ENCODE data around the gene SLIT3.

SLIT3 gene

GRCh38 chr5:169098331-169099121 is 202.4 kb downstream of the SLIT3 start:
- DNase-seq = no peak

DNA sequence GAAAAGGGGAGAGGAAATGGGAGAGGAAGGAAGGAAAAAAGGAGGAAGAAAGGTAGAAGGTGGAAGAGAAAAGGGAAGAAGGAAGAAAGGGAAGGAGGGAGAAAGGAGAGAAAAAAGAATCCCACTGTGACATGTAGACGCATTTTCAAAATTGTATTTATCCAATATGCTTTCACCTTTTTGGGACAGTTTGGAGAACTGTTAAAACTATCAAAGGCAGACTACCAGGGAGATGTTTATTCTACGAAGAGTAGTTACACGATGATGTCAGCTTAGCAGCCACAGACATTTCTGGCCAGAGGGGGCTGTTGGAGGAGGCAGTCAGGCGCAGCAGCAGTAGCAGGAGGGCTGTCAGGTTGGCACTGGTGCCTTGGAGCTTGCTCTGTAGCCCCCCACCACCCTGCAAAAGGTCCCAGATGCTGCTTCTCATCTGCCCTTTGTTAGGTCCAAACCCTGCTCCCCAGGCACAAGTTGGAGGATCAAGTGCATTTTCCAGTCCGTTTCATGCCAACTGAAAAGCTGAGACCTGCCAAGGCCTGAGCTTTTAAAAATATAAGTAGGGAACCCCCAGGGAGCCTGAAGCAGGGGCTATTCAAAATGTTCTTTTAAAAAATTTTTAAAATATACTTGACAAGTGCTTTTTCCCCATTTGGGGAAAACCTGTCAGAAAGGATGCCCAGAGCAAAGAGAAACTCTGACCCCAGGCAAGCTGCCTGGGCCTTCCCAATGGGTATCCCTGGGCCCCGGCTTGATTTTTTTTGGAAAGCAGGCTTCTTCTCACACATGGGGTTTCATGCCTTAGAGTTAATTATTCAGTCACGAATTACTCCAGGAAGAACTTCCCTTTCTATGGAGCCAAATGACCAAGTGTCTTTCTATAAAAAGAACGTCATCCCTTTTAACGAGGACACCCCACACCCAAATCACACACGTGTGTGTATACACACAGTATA is 203.3 kb downstream of the SLIT3 start:
- DNase-seq = no peak

GRCh38 chr5:169095976-169096375 is 205.0 kb downstream of the SLIT3 start:
- DNase-seq = no peak

DNA sequence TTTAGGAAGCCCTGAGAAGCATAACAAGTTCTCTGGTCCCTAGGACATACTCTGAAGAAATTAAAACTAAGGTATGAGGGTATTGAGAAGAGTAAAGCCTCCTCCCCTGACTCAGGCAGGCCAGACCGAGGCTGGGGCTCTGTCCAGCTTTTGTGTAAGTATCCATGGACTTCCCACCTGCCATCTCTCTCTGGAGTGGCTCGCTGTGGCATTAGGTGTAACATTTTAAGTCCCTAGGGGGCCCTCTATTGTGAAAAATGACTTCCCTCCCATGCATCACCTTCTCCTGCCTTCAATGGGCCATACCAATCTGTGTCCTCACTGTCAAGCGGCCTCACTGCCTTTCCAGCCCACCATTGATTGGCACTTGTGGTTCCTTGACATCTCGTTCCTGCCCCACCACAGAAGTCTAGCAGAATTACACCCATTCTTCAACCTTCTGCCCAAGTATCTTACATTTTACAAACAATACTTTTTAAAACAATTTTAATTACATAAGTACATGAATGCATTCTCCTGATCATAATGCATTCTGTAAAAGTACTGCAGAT is 205.5 kb downstream of the SLIT3 start:
- no peak for DNase-seq

- no peak for DNase-seq
Measured at GRCh38 chr5:169094586-169095409, 206.1 kb downstream of the SLIT3 start.

DNA sequence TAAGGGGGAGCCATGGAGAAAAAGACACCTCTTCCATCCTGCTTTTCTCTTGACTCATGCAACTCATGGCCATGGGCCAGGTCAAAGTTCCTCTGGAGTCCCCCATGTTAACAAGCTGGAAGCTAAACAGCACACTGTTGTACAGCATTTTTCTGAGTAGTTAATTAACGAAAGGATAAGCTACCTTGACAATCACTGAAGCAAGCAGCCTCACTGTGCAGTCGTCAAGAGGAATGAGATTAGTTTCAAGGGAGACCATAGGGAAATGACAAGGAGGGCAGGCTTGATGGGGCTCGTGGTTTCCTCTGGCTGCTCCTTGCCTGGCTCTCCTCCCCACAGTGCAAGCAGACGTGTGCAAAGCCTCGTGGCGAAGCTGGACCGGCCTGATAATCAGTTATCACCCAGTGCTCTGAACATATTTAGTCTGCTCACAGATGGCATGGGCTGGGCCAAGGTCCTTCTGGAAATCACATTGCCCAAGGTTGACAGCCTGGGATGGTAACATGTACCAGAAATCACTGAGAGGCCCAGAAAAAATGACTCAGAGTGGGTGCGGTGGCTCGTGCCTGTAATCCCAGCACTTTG is 209.5 kb downstream of the SLIT3 start:
- no peak for DNase-seq

- no peak for DNase-seq
Measured at GRCh38 chr5:169089343-169089742, 211.6 kb downstream of the SLIT3 start.

DNA sequence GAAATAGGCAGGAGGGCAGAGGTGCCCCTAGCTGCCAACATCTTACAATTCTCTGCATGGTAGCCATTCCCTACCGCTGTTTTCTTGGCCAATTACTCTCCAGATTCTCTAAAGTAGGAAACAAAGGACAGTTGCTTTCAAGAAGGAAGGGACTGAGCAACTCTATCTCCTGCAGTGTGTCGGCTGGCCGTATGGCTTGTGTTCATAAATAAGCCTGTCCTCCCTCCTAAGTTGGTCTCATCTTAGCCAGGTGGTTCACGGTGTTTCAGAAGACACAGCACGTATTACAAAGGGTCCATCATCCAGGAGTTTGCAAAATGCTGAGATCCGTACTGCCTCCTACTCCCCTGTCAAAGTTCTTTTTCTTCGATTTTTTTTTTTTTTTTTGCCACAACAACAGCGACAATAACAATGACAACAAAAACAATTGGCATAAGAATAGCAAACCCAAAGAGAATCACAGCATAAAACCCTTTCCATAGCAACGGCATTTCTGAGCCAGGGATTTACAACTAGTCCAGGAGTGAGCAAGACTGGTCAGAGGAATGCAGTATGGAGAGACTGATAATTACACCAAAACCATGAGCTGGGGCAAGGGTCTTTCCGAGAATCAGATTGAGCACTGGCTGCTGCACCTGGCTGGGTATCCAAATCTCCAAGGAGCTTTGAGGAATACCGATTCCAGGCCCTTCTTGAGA is 212.8 kb downstream of the SLIT3 start:
- DNase-seq = no peak

DNA sequence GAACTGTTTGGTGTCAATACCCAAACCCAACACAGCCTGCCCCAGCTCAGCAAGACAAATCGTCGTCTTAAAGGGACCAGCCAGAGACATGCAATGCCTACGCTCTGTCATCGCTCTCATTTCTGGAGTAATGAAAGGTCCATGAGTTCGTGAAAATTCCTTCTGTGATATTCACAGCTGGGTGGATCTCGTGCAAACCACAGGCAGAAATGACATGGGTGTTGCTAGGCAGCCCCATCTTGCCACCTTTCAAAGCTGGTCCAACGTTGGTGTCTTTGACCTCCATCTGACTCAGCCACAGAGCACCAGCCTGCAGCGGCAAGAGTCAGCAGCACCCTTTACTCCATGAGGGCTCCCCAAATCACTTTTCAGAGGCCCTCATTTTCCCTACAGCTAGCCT is 215.3 kb downstream of the SLIT3 start:
- no peak for DNase-seq

DNA sequence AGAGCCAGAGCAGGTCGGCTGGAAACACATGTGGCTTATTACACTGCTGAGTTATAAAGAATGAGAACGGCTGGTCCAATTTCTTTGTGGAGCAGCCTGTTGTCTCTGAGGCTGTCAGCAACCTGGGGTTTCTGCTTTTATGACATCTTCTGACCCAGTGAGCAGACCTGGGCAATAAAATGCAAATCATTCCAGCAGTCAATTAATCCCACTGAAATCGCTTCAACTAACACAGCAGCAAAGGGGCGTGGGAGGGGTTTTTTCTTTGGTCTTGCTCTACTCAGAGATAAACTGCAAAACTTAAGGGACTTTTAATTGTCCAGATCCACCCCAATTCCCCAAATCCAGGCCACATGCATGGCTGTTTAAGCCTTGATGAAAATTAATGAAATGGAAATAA is 215.7 kb downstream of the SLIT3 start:
- DNase-seq = no peak

DNA sequence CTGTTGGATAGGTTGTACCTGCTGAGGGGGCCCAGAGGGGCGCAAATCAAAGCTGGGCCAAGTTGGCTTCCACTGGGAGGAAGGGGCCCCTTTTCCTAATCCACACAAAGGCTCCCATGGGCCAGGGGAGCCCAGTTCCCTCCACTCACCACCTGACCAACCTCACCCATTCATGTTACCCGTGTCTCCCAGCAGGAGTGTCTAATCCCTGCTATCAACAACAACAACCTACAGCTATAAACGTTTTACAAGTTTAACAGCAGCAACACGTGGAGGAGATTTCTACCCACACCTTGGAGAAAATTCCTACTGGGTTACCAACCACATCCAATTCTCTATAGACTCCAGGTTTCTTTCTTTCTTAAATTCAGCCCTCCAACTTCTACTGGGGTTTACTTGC is 216.2 kb downstream of the SLIT3 start:
- no peak for DNase-seq

GRCh38 chr5:169083394-169084018 is 217.4 kb downstream of the SLIT3 start:
- DNase-seq = no peak

DNA sequence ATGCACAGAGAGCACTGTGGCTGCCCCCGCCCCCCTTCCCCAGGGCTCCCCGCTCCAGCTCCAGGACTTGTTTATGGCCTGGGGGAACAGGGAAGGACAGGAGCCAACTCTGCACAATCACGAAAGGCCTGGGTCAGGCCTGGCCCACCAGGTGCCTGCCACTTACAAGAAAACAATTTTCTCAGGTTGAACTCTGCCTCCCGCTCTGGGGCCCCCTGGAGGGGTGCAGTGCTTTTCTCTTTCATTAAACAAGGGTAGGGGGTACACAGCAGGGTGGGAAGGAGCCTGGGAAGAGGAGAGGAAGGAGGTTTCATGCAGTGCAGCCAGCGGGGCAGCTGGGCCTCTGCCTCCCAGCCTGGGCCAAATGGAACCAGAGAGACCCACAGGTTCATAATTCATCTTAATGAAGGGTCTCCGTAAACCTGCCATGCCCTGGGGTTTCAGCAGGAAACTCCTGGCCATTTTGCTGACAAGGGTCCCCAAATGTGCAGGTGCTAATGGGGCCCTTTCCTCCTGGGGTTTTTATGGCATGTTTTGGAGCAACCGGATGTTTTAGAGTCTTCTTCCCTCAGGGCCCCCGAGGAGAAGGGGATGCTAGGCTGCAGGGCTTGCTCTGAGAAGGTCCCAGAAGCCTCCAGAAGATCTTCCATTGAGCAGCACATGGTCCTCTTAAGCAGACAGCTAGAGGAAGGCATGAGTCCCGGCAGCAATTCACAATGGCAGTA is 219.8 kb downstream of the SLIT3 start:
- DNase-seq = no peak

DNA sequence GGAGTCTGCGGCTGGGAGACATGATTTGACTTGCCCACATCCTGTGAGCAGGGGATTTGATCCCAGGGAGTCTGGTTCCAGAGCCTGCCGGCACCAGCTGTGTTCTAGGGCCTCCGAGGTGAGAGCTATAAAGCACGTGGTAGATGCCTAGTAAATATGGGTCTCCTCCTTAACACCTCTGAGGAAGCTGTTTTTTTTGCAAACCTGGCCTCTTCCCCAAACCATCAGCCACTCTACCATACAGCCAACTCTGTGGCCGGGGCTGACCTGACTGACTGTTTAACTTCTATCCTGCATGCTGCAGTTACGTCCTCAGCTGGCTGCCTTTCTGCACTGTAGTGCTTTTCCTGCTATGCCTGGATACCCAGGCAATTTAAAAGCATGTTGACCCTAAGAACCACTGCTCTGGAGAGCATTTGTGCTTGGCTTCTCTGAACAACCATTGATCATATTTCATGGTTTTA is 220.5 kb downstream of the SLIT3 start:
- DNase-seq = no peak

DNA sequence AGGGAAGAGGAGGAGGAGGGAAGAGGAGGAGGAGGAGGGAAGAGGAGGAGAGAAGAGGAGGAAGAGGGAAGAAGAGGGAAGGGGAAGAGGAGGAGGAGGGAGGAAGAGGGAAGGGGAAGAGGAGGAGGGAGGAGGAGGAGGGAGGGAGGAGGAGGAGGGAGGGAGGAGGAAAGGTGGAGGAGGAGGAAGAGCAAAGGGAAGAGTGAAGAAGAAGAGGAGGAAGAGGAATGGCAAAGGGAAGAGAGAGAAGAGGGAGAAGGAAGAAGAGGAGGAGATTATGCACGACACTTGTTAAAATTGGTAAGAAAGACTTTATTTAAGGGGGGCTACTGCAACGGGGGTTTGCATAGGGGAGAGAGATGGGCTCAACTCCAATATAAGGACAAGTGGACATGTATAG is 221.2 kb downstream of the SLIT3 start:
- no peak for DNase-seq

- DNase-seq = no peak
Measured at GRCh38 chr5:169074839-169075238, 226.1 kb downstream of the SLIT3 start.

DNA sequence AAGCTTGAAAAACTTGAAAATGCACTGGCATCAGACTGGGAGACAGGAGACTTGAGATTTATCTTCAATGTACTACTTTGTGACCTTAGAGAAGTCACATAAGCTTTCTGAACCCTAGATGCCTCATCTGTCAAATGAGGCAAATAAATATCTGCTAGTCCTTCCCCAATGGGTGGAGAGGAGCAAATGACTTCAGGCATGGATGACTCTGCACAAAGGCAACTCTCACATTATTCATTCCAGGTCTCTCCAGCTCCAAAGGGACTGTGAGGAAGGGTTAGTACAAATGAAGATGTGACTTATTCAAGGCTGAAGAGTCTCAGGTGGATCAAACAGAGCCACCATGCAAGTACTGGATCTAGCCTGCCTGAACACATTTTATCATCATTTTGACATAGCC is 228.7 kb downstream of the SLIT3 start:
- no peak for DNase-seq

GRCh38 chr5:169070413-169070812 is 230.5 kb downstream of the SLIT3 start:
- no peak for DNase-seq

DNA sequence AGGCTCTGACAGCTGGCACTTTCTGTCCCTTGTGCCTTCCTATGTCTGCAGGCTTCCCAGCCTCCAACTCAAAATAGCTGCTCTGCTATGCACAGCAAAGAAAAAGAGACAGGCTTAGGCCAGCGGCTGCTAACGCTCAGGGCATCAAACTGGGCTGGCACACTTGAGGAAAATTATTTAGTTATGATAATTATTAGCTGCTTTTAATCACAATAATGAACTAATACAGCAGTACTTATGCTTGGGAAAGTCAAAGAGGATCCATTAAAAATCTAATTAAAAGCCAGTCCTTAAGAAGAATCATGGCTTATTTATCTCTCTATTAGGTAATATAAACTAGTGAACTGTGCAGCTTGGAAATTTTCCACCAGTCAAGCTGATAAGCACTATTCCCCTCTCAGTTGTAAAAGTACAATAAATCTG is 233.2 kb downstream of the SLIT3 start:
- DNase-seq = no peak

- DNase-seq = no peak
Measured at GRCh38 chr5:169065400-169065799, 235.5 kb downstream of the SLIT3 start.

Data from DMS 273 treated with DMSO at 0.1 percent for 48 hours (cell line).